Vagina (tissue), 2 donors: ENCODE measurements around the gene COL24A1.

Experiments used
- POLR2A ChIP-seq, 2 donors: fragments of 450-650 bp; IDR thresholded peaks; one replicate each; pipeline ENCODE4 v1.6.1; 2017; ENCODE audit warnings: antibody characterized with exemption in 2 of 2, mild to moderate bottlenecking in 2 of 2, moderate library complexity in 2 of 2
- POLR2AphosphoS5 ChIP-seq, 2 donors: sonication (generic); formaldehyde crosslinking; IDR thresholded peaks; one replicate each; pipeline ENCODE4 v1.9.0; 2017; ENCODE audit warnings: antibody characterized with exemption in 2 of 2, mild to moderate bottlenecking in 2 of 2, low read depth in 1 of 2; ENCODE audit not compliant: insufficient read depth in 1 of 2
- TF ChIP-seq, protein P1 (sequence below), 3 experiments: fragments of 450-650 bp in 2 of 3; fragments of 200-600 bp in 1 of 3; sonication (generic) in 1 of 3; IDR thresholded peaks; one replicate each; pipeline ENCODE4 v1.5.1; 2017 to 2019; ENCODE audit warnings: antibody characterized with exemption in 3 of 3, mild to moderate bottlenecking in 2 of 3, moderate library complexity in 2 of 3

DNA sequence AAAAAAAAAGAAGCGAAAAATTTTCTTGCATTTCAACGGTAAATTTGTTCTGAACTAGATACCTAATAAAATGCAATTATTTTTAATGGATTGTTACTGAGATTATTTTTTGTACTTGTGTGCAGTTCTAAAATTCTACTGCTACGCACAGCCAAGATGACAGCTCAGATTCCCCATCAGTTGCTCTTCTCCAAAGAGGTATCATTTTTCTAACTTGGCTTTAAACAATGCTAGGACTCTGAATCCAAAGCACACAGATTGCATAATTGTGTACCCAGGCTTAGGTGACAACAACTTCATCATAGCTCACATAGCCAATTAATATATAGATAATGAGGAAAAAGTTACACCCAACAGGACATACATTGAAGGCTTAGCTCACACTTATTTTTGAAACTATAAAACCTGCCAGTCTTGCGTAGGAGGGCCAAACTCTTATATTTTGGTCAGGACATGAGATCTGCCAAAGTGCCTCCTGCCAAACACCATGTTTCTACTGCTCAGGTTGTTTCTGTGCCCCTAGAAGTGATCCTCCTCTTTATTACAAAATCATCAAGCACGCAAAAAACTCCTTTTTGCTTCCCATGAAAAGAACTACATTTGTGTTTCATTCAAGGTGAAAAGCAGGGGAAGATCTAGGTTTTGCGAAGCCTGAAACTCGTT is 437.8 kb downstream of the COL24A1 start:
- TF ChIP-seq, protein P1, sequence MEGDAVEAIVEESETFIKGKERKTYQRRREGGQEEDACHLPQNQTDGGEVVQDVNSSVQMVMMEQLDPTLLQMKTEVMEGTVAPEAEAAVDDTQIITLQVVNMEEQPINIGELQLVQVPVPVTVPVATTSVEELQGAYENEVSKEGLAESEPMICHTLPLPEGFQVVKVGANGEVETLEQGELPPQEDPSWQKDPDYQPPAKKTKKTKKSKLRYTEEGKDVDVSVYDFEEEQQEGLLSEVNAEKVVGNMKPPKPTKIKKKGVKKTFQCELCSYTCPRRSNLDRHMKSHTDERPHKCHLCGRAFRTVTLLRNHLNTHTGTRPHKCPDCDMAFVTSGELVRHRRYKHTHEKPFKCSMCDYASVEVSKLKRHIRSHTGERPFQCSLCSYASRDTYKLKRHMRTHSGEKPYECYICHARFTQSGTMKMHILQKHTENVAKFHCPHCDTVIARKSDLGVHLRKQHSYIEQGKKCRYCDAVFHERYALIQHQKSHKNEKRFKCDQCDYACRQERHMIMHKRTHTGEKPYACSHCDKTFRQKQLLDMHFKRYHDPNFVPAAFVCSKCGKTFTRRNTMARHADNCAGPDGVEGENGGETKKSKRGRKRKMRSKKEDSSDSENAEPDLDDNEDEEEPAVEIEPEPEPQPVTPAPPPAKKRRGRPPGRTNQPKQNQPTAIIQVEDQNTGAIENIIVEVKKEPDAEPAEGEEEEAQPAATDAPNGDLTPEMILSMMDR (IDR thresholded peaks at IDR 0.05): no peak
- TF ChIP-seq POLR2A (IDR thresholded peaks at IDR 0.05) (no peak), POLR2AphosphoS5 (IDR thresholded peaks at IDR 0.05; ENCODE audit: insufficient read depth in 1 of 2, low read depth in 1 of 2) (no peak)
